Activated CD4-positive, alpha-beta T cell treated with anti-CD3 and anti-CD28 coated beads, Interleukin-2, amount 10 ng/mL, durations not matched to agents 24 days and 14 days (primary cell): ENCODE results near the gene ANXA6. TPM values are rescaled to one million over a fixed set of nuclear protein-coding genes. Genes with fewer than 3 reads are reported as not detected.
"Not testable (repeated sequence)": the region's sequence is repeated elsewhere in the genome, so short reads cannot be mapped to it uniquely, and the experiment has no call there.

Experiments
- DNase-seq: peaks from one replicate; pipeline ENCODE4 v3.0.0; 2022
- H3K27ac Mint-ChIP-seq: one replicate; pipeline ENCODE4 v1.8.0; 2022; ENCODE audit warnings: mild to moderate bottlenecking, mixed read lengths
- H3K27me3 Mint-ChIP-seq: one replicate; pipeline ENCODE4 v1.8.0; 2022; ENCODE audit warnings: mixed read lengths
- H3K36me3 Mint-ChIP-seq: one replicate; pipeline ENCODE4 v1.8.0; 2022; ENCODE audit warnings: low read depth, mild to moderate bottlenecking, mixed read lengths
- H3K4me1 Mint-ChIP-seq: one replicate; pipeline ENCODE4 v1.8.0; 2021; ENCODE audit warnings: mixed read lengths
- H3K4me3 Mint-ChIP-seq: one replicate; pipeline ENCODE4 v1.8.0; 2022; ENCODE audit warnings: mild to moderate bottlenecking, moderate library complexity, mixed read lengths
- H3K9me3 Mint-ChIP-seq: one replicate; pipeline ENCODE4 v1.8.0; 2021; ENCODE audit warnings: mixed read lengths
- intact Hi-C: fragments of 100-400 bp; cut with micrococcal nuclease; formaldehyde crosslinking; loops from one replicate; pipeline ENCODE4 v1.15.1; 2023
- total RNA-seq: library from RNA; stranded (reverse); gene quantifications from 2 replicates; pipeline ENCODE4 v1.2.3, GENCODE V29; 2022

ANXA6 gene
- total RNA-seq, 1 donor from 2014 or later, result 314 TPM

GRCh38 chr5:151186538-151186937, 29.0 kb upstream of the ANXA6 start:
- Mint-ChIP-seq H3K4me1 (peaks cover 7% of the 10 kb centered on the region), H3K27me3 (no peaks in the 10 kb centered on the region), H3K4me3 (no peak overlapping the region), H3K9me3 (peaks cover 16% of the 10 kb centered on the region), H3K36me3 (peaks cover 67% of the 10 kb centered on the region), H3K27ac (no peak overlapping the region)
- no peak for DNase-seq
- intact Hi-C loops, result no loop called here

DNA sequence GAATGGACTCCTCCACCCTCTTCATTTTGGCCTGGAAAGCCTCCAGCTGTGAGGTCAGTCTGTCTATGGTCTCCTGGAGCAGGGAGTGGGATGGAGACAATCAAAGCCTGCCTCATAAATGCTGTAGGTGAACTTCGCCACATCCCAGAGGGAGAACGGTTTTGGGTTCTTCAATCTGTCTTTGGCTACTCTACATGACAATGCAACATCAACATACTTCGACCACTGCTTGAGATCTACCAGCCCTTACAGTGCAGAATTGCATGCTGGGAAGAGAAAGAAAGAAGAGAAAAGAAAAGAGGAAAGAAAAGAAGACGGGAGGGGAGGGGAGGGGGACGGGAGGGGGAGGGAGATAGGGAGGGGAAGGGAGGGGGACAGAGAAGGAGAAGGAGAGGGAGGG, 28.5 kb upstream of the ANXA6 start:
- no peaks in the 10 kb centered on the region for H3K27me3 Mint-ChIP-seq
- no peak for DNase-seq
- peaks cover 63% of the 10 kb centered on the region for H3K36me3 Mint-ChIP-seq
- intact Hi-C loops, result no loop called here
- no peak overlapping the region for H3K4me3 Mint-ChIP-seq
- H3K9me3 Mint-ChIP-seq, result peaks cover 11% of the 10 kb centered on the region
- no peak overlapping the region for H3K27ac Mint-ChIP-seq
- peaks cover 3% of the 10 kb centered on the region for H3K4me1 Mint-ChIP-seq

DNA sequence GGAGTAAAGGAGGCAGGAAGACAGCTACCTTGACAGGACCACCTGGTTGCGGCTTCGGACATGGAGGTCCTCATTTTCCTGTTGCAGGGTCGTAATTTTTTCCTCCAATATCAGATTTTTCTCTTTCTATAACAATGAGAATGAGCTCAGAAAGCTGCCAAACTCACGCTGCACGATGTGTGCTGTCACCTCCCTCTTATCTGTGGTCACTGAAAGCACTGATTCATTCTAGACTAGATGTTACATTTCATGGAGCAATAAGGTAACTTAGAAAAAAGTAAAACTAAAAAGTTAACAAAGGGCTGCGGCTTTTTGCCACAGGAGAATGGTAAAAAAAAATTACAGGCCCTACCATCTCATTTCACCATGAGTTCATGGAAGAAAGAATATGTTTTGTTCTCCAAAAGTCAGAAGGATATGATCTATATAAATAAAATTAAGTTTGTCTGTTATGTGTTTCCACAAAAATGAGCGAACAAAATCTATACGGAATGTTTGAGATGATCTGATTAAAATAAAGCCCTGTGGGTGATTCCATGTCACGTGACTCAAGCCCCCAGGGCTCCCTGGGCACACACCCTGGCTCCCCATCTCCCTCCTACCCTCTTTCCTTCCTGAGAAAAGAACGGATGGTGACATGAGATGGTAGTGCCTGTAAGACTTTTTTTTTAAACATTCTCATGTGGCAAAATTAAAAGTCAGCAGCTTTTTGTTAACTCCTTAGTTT, 26.9 kb upstream of the ANXA6 start:
- H3K4me3 Mint-ChIP-seq, result no peak overlapping the region
- no peaks in the 10 kb centered on the region for H3K27me3 Mint-ChIP-seq
- intact Hi-C loops, result no loop called here
- H3K9me3 Mint-ChIP-seq, result peaks cover 4% of the 10 kb centered on the region
- peaks cover 3% of the 10 kb centered on the region for H3K4me1 Mint-ChIP-seq
- peaks cover 54% of the 10 kb centered on the region for H3K36me3 Mint-ChIP-seq
- H3K27ac Mint-ChIP-seq, result no peak overlapping the region
- DNase-seq, result no peak

GRCh38 chr5:151183456-151184245, 26.1 kb upstream of the ANXA6 start:
- peaks cover 3% of the 10 kb centered on the region for H3K4me1 Mint-ChIP-seq
- no peak for DNase-seq
- H3K36me3 Mint-ChIP-seq, result peaks cover 52% of the 10 kb centered on the region
- H3K27me3 Mint-ChIP-seq, result no peaks in the 10 kb centered on the region
- no peak overlapping the region for H3K27ac Mint-ChIP-seq
- H3K4me3 Mint-ChIP-seq, result no peak overlapping the region
- no peaks in the 10 kb centered on the region for H3K9me3 Mint-ChIP-seq
- intact Hi-C loops, result no loop called here

DNA sequence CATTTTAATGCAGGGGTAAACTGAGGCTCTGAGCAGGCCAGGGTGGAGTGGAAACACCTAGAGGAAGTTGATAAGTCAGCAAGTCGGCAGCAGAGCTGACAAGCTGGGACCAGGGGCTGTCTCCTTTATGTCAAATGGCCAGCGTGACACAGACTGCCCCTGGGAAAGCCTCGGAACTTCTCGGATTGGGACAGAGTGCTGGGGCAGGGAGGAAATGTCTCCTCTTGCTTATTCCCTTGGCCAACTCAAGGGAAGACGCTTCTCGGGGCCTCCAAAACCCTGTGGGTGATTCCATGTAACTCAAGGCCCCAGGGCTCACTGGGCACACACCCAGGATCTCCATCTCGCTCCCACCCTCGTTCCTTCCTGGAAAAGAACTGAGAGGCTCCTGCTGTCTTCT, 25.4 kb upstream of the ANXA6 start:
- H3K27me3 Mint-ChIP-seq, result no peaks in the 10 kb centered on the region
- H3K36me3 Mint-ChIP-seq, result peaks cover 53% of the 10 kb centered on the region
- H3K4me3 Mint-ChIP-seq, result no peak overlapping the region
- no peak for DNase-seq
- peaks cover 1% of the 10 kb centered on the region for H3K9me3 Mint-ChIP-seq
- intact Hi-C loops, result no loop called here
- no peak overlapping the region for H3K27ac Mint-ChIP-seq
- H3K4me1 Mint-ChIP-seq, result peaks cover 3% of the 10 kb centered on the region

- peaks cover 2% of the 10 kb centered on the region for H3K4me1 Mint-ChIP-seq
- no peak for DNase-seq
- intact Hi-C loops, result no loop called here
- H3K27me3 Mint-ChIP-seq, result no peaks in the 10 kb centered on the region
- no peak overlapping the region for H3K4me3 Mint-ChIP-seq
- H3K9me3 Mint-ChIP-seq, result peaks cover 4% of the 10 kb centered on the region
- H3K36me3 Mint-ChIP-seq, result peaks cover 51% of the 10 kb centered on the region
- no peak overlapping the region for H3K27ac Mint-ChIP-seq
Measured at GRCh38 chr5:151182524-151182900, 24.9 kb upstream of the ANXA6 start.

GRCh38 chr5:151181818-151182523, 24.4 kb upstream of the ANXA6 start:
- peaks cover 4% of the 10 kb centered on the region for H3K9me3 Mint-ChIP-seq
- intact Hi-C loops, result no loop called here
- H3K27me3 Mint-ChIP-seq, result no peaks in the 10 kb centered on the region
- no peak for DNase-seq
- H3K4me3 Mint-ChIP-seq, result no peak overlapping the region
- peaks cover 46% of the 10 kb centered on the region for H3K36me3 Mint-ChIP-seq
- peak overlapping the region; percentile 42 for H3K27ac Mint-ChIP-seq
- peaks cover 2% of the 10 kb centered on the region for H3K4me1 Mint-ChIP-seq

- Mint-ChIP-seq H3K27me3 (no peaks in the 10 kb centered on the region), H3K36me3 (peaks cover 33% of the 10 kb centered on the region), H3K9me3 (peaks cover 4% of the 10 kb centered on the region), H3K27ac (no peak overlapping the region), H3K4me3 (no peak overlapping the region), H3K4me1 (peaks cover 2% of the 10 kb centered on the region)
- intact Hi-C loops, result no loop called here
- DNase-seq, result no peak
Measured at GRCh38 chr5:151180291-151180690, 22.7 kb upstream of the ANXA6 start.

- Mint-ChIP-seq H3K4me1 (peaks cover 2% of the 10 kb centered on the region), H3K27me3 (no peaks in the 10 kb centered on the region), H3K9me3 (peaks cover 4% of the 10 kb centered on the region), H3K27ac (no peak overlapping the region), H3K4me3 (no peak overlapping the region), H3K36me3 (peaks cover 29% of the 10 kb centered on the region)
- intact Hi-C loops, result no loop called here
- no peak for DNase-seq
Measured at GRCh38 chr5:151179489-151179840, 21.9 kb upstream of the ANXA6 start.

- intact Hi-C loops, result no loop called here
- no peaks in the 10 kb centered on the region for H3K27me3 Mint-ChIP-seq
- peaks cover 32% of the 10 kb centered on the region for H3K36me3 Mint-ChIP-seq
Measured at GRCh38 chr5:151178777-151179488, 21.4 kb upstream of the ANXA6 start.

DNA sequence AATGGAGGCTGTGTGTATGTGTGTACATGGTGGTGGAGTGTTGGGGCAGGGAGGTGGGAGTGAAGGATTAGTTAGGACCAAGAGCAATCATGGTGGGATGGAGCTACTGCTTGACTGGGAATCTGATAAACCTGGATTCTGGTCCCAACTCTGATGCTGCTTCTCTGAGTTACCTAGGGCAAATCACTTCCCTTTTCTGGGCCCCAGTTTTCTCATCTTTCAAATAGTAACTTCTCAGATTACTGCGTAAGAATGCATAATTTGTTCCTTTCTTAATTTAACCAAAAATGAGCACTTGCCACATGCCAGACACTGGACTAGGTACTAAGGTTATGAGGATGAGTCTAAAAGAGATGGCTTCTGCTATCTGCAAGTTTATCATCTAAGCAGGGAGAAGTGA, 20.8 kb upstream of the ANXA6 start:
- no peak for DNase-seq
- Mint-ChIP-seq H3K9me3 (peaks cover 4% of the 10 kb centered on the region), H3K27ac (no peak overlapping the region), H3K27me3 (no peaks in the 10 kb centered on the region), H3K4me3 (no peak overlapping the region), H3K36me3 (peaks cover 31% of the 10 kb centered on the region), H3K4me1 (no peaks in the 10 kb centered on the region)
- intact Hi-C loops, result no loop called here

More at GRCh38 chr5:151178777-151179488, 21.4 kb upstream of the ANXA6 start:
- no peak overlapping the region for H3K27ac Mint-ChIP-seq
- H3K9me3 Mint-ChIP-seq, result peaks cover 4% of the 10 kb centered on the region
- DNase-seq, result no peak
- H3K4me3 Mint-ChIP-seq, result no peak overlapping the region
- H3K4me1 Mint-ChIP-seq, result peaks cover 2% of the 10 kb centered on the region

GRCh38 chr5:151176268-151176667, 18.7 kb upstream of the ANXA6 start:
- H3K9me3 Mint-ChIP-seq, H3K4me3 Mint-ChIP-seq, DNase-seq, intact Hi-C loops, H3K27me3 Mint-ChIP-seq, H3K4me1 Mint-ChIP-seq, H3K27ac Mint-ChIP-seq: not testable (repeated sequence)
- peaks cover 25% of the 10 kb centered on the region for H3K36me3 Mint-ChIP-seq

GRCh38 chr5:151174612-151175101, 17.1 kb upstream of the ANXA6 start:
- H3K27ac Mint-ChIP-seq, result no peak overlapping the region
- no peak overlapping the region for H3K4me3 Mint-ChIP-seq
- H3K36me3 Mint-ChIP-seq, result peaks cover 19% of the 10 kb centered on the region
- intact Hi-C loops, result no loop called here
- DNase-seq, result no peak
- peaks cover 10% of the 10 kb centered on the region for H3K4me1 Mint-ChIP-seq
- peaks cover 4% of the 10 kb centered on the region for H3K9me3 Mint-ChIP-seq
- H3K27me3 Mint-ChIP-seq, result no peaks in the 10 kb centered on the region
